Neural cell (in vitro differentiated cells): ENCODE data around the gene ZNF892. TPM values are rescaled to one million over a fixed set of nuclear protein-coding genes. Genes with fewer than 3 reads are reported as not detected.

Source experiments
- H2AFZ ChIP-seq: fragments of 200-600, 300-800 bp; sonication (generic), shearing (Covaris generic); 2 replicates; pipeline ENCODE4 v1.6.0; 2014; ENCODE audit warnings: low read depth, mild to moderate bottlenecking, antibody characterized with exemption, low read length, moderate library complexity
- H3F3A ChIP-seq: fragments of 200-600 bp; shearing (Covaris generic); 2 replicates; pipeline ENCODE4 v1.6.1; 2016; ENCODE audit warnings: mild to moderate bottlenecking, moderate library complexity, mixed read lengths, antibody characterized with exemption, low read length; ENCODE audit not compliant: insufficient read depth, poor library complexity, severe bottlenecking
- H3K27ac ChIP-seq: fragments of 200-600, 300-800 bp; sonication (generic), shearing (Covaris generic); 2 replicates; pipeline ENCODE4 v1.5.1; 2014; ENCODE audit warnings: mild to moderate bottlenecking, low read length, moderate library complexity
- H3K27me3 ChIP-seq: fragments of 300-800, 200-600 bp; sonication (generic), shearing (Covaris generic); 2 replicates; pipeline ENCODE4 v1.6.0; 2014; ENCODE audit warnings: mild to moderate bottlenecking, low read depth, low read length, moderate library complexity; ENCODE audit not compliant: insufficient read depth
- H3K36me3 ChIP-seq: fragments of 300-800, 200-600 bp; sonication (generic), shearing (Covaris generic); 2 replicates; pipeline ENCODE4 v1.5.1; 2014; ENCODE audit warnings: mild to moderate bottlenecking, antibody characterized with exemption, low read length, moderate library complexity; ENCODE audit not compliant: insufficient read depth
- H3K4me2 ChIP-seq: fragments of 300-800, 200-600 bp; sonication (generic), shearing (Covaris generic); 2 replicates; pipeline ENCODE4 v1.6.0; 2014; ENCODE audit warnings: mild to moderate bottlenecking, low read length
- H3K4me3 ChIP-seq: fragments of 300-800, 200-600 bp; sonication (generic), shearing (Covaris generic); 2 replicates; pipeline ENCODE4 v1.5.1; 2014; ENCODE audit warnings: mild to moderate bottlenecking, low read length, moderate library complexity
- H3K79me2 ChIP-seq: fragments of 200-600 bp; shearing (Covaris generic); replicated peaks from 2 replicates; pipeline ENCODE4 v1.6.0; 2014; ENCODE audit warnings: mild to moderate bottlenecking, low read length, moderate library complexity; ENCODE audit not compliant: insufficient read depth
- H3K9ac ChIP-seq: fragments of 300-800, 200-600 bp; sonication (generic), shearing (Covaris generic); 2 replicates; pipeline ENCODE4 v1.6.1; 2016; ENCODE audit warnings: mild to moderate bottlenecking, low read length, mixed read lengths
- H3K9me2 ChIP-seq: fragments of 200-600 bp; shearing (Covaris generic); 2 replicates; pipeline ENCODE4 v1.6.1; 2016; ENCODE audit warnings: mild to moderate bottlenecking, low read length, mixed read lengths; ENCODE audit not compliant: insufficient read depth
- H3K9me3 ChIP-seq: fragments of 200-600, 300-800 bp; sonication (generic), shearing (Covaris generic); 2 replicates; pipeline ENCODE4 v1.6.1; 2016; ENCODE audit warnings: mild to moderate bottlenecking, mixed run types, low read length, moderate library complexity, mixed read lengths
- H4K20me1 ChIP-seq: fragments of 200-600 bp; shearing (Covaris generic); 2 replicates; pipeline ENCODE4 v1.6.1; 2016; ENCODE audit warnings: mild to moderate bottlenecking, mixed run types; ENCODE audit not compliant: insufficient read depth
- CTCF ChIP-seq: fragments of 450-650 bp; IDR thresholded peaks from 2 replicates; pipeline ENCODE4 v1.5.1; 2014; ENCODE audit warnings: antibody characterized with exemption, mild to moderate bottlenecking, moderate library complexity; ENCODE audit not compliant: poor library complexity, severe bottlenecking
- EP300 ChIP-seq: fragments of 450-650 bp; conservative IDR thresholded peaks from 2 replicates; pipeline ENCODE4 v1.6.1; 2014; ENCODE audit warnings: antibody characterized with exemption, mild to moderate bottlenecking, moderate library complexity; ENCODE audit not compliant: poor library complexity, severe bottlenecking
- EZH2 ChIP-seq: fragments of 200-600, 300-800 bp; shearing (Covaris generic), sonication (generic); IDR thresholded peaks from 2 replicates; pipeline ENCODE4 v1.6.1; 2014; ENCODE audit warnings: antibody characterized with exemption, low read length, borderline replicate concordance, mild to moderate bottlenecking; ENCODE audit not compliant: insufficient read depth, poor library complexity, severe bottlenecking
- MXI1 ChIP-seq: fragments of 450-650 bp; conservative IDR thresholded peaks from 2 replicates; pipeline ENCODE4 v1.6.1; 2014; ENCODE audit warnings: antibody characterized with exemption, mild to moderate bottlenecking; ENCODE audit not compliant: poor library complexity, severe bottlenecking
- POLR2AphosphoS5 ChIP-seq: IDR thresholded peaks from 2 replicates; pipeline ENCODE4 v1.6.1; 2012
- RAD21 ChIP-seq: fragments of 450-650 bp; conservative IDR thresholded peaks from 2 replicates; pipeline ENCODE4 v1.6.1; 2014; ENCODE audit warnings: antibody characterized with exemption, mild to moderate bottlenecking, moderate library complexity
- REST ChIP-seq: IDR thresholded peaks from 2 replicates; pipeline ENCODE4 v1.6.1; 2012; ENCODE audit warnings: borderline replicate concordance
- SMC3 ChIP-seq: fragments of 450-650 bp; conservative IDR thresholded peaks from 2 replicates; pipeline ENCODE4 v1.6.1; 2014; ENCODE audit warnings: antibody characterized with exemption, mild to moderate bottlenecking, moderate library complexity; ENCODE audit not compliant: poor library complexity
- TAF1 ChIP-seq: IDR thresholded peaks from 2 replicates; pipeline ENCODE4 v1.6.1; 2012; ENCODE audit warnings: low read depth
- polyA plus RNA-seq: library from polyadenylated mRNA; depleted of rRNA; stranded (reverse); fragments of >200 nt; gene quantifications from 2 replicates; pipeline ENCODE4 v1.2.3, GENCODE V29; 2014

Gene ZNF892
- polyA plus RNA-seq, 1 donor from 2014 or later: 8.0 TPM

- H3K9me2 ChIP-seq: no peaks in the 10 kb centered on the region
- H3K4me2 ChIP-seq: no peak overlapping the region
- H3K9me3 ChIP-seq: peaks cover 87% of the 10 kb centered on the region
- no peak overlapping the region for H2AFZ ChIP-seq
- no peaks in the 10 kb centered on the region for H3F3A ChIP-seq
- no peaks in the 10 kb centered on the region for H4K20me1 ChIP-seq
- H3K36me3 ChIP-seq: peaks cover 69% of the 10 kb centered on the region
- H3K27me3 ChIP-seq: no peaks in the 10 kb centered on the region
- no peak for TF ChIP-seq EP300
- no peak for TF ChIP-seq REST
- no peak for TF ChIP-seq CTCF
- TF ChIP-seq MXI1: no peak
- no peak for TF ChIP-seq EZH2
- TF ChIP-seq POLR2AphosphoS5: no peak
- TF ChIP-seq SMC3: no peak
- no peak for TF ChIP-seq TAF1
- TF ChIP-seq RAD21: no peak
- H3K4me3 ChIP-seq: no peak overlapping the region
- no peaks in the 10 kb centered on the region for H3K79me2 ChIP-seq
- no peak overlapping the region for H3K27ac ChIP-seq
- no peak overlapping the region for H3K9ac ChIP-seq
These were observed 7.8 kb downstream of the ZNF892 start for GRCh38 chr2:95215018-95215612.

GRCh38 chr2:95220449-95220848, 13.1 kb downstream of the ZNF892 start:
- no peaks in the 10 kb centered on the region for H4K20me1 ChIP-seq
- H3K9me2 ChIP-seq: no peaks in the 10 kb centered on the region
- TF ChIP-seq SMC3 (no peak), TAF1 (no peak), RAD21 (no peak), MXI1 (no peak), CTCF (no peak), EZH2 (no peak), EP300 (no peak), POLR2AphosphoS5 (no peak), REST (no peak)
- no peak overlapping the region for H3K27ac ChIP-seq
- H3K79me2 ChIP-seq: no peaks in the 10 kb centered on the region
- peaks cover 61% of the 10 kb centered on the region for H3K9me3 ChIP-seq
- no peak overlapping the region for H2AFZ ChIP-seq
- peaks cover 47% of the 10 kb centered on the region for H3K36me3 ChIP-seq
- H3F3A ChIP-seq: no peaks in the 10 kb centered on the region
- H3K4me3 ChIP-seq: no peak overlapping the region
- H3K9ac ChIP-seq: no peak overlapping the region
- no peak overlapping the region for H3K4me2 ChIP-seq
- H3K27me3 ChIP-seq: no peaks in the 10 kb centered on the region
